ENCODE measurements around the gene SMS.

Gene SMS

DNA sequence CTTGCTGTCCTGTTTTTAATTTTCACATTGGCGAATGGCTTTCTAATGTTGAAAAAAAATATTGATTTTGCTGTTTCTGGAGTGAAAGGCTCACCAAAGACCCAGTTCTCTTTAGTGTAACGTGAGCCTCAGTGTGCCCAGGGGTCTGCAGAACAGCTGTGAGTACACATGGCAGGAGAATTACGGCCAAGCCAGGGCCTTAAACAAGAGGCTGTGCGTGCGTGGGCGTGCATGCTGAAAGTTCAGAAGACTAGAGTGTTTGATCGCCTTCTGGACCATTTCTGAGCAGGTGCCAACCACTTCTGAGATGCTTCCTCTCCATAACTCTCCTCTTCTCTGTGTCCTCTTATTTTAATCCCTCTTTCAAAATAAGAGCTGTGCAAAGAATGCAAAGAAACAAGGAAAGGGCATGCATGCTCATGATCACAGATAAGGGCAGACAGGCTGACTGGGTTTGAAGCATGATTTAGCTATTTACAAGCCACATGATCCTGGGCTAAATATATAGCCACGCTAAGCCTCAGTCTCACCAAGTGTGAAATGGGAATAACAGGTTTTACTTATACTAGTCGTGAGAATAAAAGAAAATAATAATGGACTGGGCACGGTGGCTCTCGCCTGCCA is 101.5 kb downstream of the SMS start:
- Histone ChIP-seq H3K4me3 (ENCODE audit: low read length) (no peak overlapping the region), H2AFZ (ENCODE audit: low read length) (no peak overlapping the region), H3F3A (ENCODE audit: insufficient read depth, low read length) (no peaks in the 10 kb centered on the region), H3K27ac (ENCODE audit: low read length) (no peak overlapping the region), H4K20me1 (ENCODE audit: insufficient read depth, low read length) (no peaks in the 10 kb centered on the region), H3K9ac (ENCODE audit: low read length) (no peak overlapping the region), H3K4me1 (ENCODE audit: low read length) (no peaks in the 10 kb centered on the region), H3K79me2 (ENCODE audit: low read length) (no peaks in the 10 kb centered on the region), H3K36me3 (replicated peaks; ENCODE audit: insufficient read depth, low read length) (no peaks in the 10 kb centered on the region), H3K4me2 (ENCODE audit: low read depth, low read length) (no peak overlapping the region), H3K27me3 (replicated peaks; ENCODE audit: insufficient read depth, low read length) (no peaks in the 10 kb centered on the region), H3K9me3 (replicated peaks; ENCODE audit: insufficient read depth, low read length) (no peaks in the 10 kb centered on the region), H3K9me2 (replicated peaks; ENCODE audit: insufficient read depth, low read length) (no peaks in the 10 kb centered on the region)
- no peak for TF ChIP-seq EZH2phosphoT487 (IDR thresholded peaks at IDR 0.05; ENCODE audit: low read length)
- TF ChIP-seq, protein P1, sequence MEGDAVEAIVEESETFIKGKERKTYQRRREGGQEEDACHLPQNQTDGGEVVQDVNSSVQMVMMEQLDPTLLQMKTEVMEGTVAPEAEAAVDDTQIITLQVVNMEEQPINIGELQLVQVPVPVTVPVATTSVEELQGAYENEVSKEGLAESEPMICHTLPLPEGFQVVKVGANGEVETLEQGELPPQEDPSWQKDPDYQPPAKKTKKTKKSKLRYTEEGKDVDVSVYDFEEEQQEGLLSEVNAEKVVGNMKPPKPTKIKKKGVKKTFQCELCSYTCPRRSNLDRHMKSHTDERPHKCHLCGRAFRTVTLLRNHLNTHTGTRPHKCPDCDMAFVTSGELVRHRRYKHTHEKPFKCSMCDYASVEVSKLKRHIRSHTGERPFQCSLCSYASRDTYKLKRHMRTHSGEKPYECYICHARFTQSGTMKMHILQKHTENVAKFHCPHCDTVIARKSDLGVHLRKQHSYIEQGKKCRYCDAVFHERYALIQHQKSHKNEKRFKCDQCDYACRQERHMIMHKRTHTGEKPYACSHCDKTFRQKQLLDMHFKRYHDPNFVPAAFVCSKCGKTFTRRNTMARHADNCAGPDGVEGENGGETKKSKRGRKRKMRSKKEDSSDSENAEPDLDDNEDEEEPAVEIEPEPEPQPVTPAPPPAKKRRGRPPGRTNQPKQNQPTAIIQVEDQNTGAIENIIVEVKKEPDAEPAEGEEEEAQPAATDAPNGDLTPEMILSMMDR (IDR thresholded peaks at IDR 0.05; ENCODE audit: low read length) = no peak
- TF ChIP-seq EZH2 (optimal IDR thresholded peaks at IDR 0.05; ENCODE audit: low read depth, low read length) = no peak
- no peak for DNase-seq

DNA sequence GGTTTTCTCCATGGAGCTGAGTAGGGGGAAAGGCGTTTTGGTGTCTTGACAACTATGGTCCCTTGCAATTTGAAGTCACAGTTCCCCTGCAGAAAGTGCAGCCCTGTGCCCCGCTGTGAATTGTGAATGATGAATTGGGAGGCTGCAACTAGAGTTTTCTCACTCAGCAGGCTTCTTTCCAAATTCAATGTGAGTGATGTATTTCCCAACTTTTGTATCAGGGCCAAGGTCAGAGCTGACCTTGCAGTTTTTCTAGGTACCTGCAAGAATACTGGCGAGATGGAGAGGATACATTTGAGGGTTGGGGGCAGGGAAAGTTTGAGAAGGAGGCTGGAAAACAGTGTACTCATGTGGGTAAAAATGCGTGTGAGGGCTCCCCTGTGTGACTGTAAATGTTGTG is 103.4 kb downstream of the SMS start:
- H3K9ac ChIP-seq (ENCODE audit: low read length) = no peak overlapping the region
- H3K4me3 ChIP-seq (ENCODE audit: low read length) = no peak overlapping the region
- H3K4me2 ChIP-seq (ENCODE audit: low read depth, low read length) = no peak overlapping the region
- H3K9me2 ChIP-seq (replicated peaks; ENCODE audit: insufficient read depth, low read length) = no peaks in the 10 kb centered on the region
- H3K79me2 ChIP-seq (ENCODE audit: low read length) = no peaks in the 10 kb centered on the region
- no peaks in the 10 kb centered on the region for H3K36me3 ChIP-seq (replicated peaks; ENCODE audit: insufficient read depth, low read length)
- H3K9me3 ChIP-seq (replicated peaks; ENCODE audit: insufficient read depth, low read length) = no peaks in the 10 kb centered on the region
- H3K4me1 ChIP-seq (ENCODE audit: low read length) = no peaks in the 10 kb centered on the region
- DNase-seq = no peak
- H3F3A ChIP-seq (ENCODE audit: insufficient read depth, low read length) = no peaks in the 10 kb centered on the region
- H4K20me1 ChIP-seq (ENCODE audit: insufficient read depth, low read length) = no peaks in the 10 kb centered on the region
- H3K27ac ChIP-seq (ENCODE audit: low read length) = no peak overlapping the region
- H3K27me3 ChIP-seq (replicated peaks; ENCODE audit: insufficient read depth, low read length) = no peaks in the 10 kb centered on the region
- no peak for TF ChIP-seq EZH2phosphoT487 (IDR thresholded peaks at IDR 0.05; ENCODE audit: low read length)
- no peak for TF ChIP-seq EZH2 (optimal IDR thresholded peaks at IDR 0.05; ENCODE audit: low read depth, low read length)
- TF ChIP-seq, protein P1 (IDR thresholded peaks at IDR 0.05; ENCODE audit: low read length) = no peak
- no peak overlapping the region for H2AFZ ChIP-seq (ENCODE audit: low read length)
